ENCODE data around the gene LONP2. TPM values are rescaled to one million over a fixed set of nuclear protein-coding genes. Genes with fewer than 3 reads are reported as not detected.

LONP2 gene
- total and polyA plus RNA-seq, 2 of the 13 experiments (the other 11 are each of a cell fraction or from before 2014, with no cell fraction given), result 39.2 to 63.3 TPM

GRCh38 chr16:48244080-48244862 is at the start of gene LONP2 (continued):
- TF ChIP-seq, protein P1, sequence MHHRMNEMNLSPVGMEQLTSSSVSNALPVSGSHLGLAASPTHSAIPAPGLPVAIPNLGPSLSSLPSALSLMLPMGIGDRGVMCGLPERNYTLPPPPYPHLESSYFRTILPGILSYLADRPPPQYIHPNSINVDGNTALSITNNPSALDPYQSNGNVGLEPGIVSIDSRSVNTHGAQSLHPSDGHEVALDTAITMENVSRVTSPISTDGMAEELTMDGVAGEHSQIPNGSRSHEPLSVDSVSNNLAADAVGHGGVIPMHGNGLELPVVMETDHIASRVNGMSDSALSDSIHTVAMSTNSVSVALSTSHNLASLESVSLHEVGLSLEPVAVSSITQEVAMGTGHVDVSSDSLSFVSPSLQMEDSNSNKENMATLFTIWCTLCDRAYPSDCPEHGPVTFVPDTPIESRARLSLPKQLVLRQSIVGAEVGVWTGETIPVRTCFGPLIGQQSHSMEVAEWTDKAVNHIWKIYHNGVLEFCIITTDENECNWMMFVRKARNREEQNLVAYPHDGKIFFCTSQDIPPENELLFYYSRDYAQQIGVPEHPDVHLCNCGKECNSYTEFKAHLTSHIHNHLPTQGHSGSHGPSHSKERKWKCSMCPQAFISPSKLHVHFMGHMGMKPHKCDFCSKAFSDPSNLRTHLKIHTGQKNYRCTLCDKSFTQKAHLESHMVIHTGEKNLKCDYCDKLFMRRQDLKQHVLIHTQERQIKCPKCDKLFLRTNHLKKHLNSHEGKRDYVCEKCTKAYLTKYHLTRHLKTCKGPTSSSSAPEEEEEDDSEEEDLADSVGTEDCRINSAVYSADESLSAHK (CRISPR knock-in tag; IDR thresholded peaks at IDR 0.05; ENCODE audit: borderline replicate concordance), result no peak
- TF ChIP-seq GLI4 (CRISPR knock-in tag; IDR thresholded peaks at IDR 0.05; ENCODE audit: borderline replicate concordance), result peak; percentile 81; the same call in 1 of the 2 replicates
- peak; percentile 85; the same call in 1 of the 2 replicates for TF ChIP-seq MAF1 (CRISPR knock-in tag; IDR thresholded peaks at IDR 0.05; ENCODE audit: borderline replicate concordance)
- TF ChIP-seq HDAC2 (CRISPR knock-in tag; IDR thresholded peaks at IDR 0.05), result peak; percentile 97
- TF ChIP-seq JDP2 (CRISPR knock-in tag; IDR thresholded peaks at IDR 0.05; ENCODE audit: borderline replicate concordance), result no peak
- TF ChIP-seq MIER3 (CRISPR knock-in tag; IDR thresholded peaks at IDR 0.05; ENCODE audit: borderline replicate concordance), result peak; percentile 98
- TF ChIP-seq TGIF2 (CRISPR knock-in tag; IDR thresholded peaks at IDR 0.05), result peak; percentile 97
- TF ChIP-seq, protein P2, sequence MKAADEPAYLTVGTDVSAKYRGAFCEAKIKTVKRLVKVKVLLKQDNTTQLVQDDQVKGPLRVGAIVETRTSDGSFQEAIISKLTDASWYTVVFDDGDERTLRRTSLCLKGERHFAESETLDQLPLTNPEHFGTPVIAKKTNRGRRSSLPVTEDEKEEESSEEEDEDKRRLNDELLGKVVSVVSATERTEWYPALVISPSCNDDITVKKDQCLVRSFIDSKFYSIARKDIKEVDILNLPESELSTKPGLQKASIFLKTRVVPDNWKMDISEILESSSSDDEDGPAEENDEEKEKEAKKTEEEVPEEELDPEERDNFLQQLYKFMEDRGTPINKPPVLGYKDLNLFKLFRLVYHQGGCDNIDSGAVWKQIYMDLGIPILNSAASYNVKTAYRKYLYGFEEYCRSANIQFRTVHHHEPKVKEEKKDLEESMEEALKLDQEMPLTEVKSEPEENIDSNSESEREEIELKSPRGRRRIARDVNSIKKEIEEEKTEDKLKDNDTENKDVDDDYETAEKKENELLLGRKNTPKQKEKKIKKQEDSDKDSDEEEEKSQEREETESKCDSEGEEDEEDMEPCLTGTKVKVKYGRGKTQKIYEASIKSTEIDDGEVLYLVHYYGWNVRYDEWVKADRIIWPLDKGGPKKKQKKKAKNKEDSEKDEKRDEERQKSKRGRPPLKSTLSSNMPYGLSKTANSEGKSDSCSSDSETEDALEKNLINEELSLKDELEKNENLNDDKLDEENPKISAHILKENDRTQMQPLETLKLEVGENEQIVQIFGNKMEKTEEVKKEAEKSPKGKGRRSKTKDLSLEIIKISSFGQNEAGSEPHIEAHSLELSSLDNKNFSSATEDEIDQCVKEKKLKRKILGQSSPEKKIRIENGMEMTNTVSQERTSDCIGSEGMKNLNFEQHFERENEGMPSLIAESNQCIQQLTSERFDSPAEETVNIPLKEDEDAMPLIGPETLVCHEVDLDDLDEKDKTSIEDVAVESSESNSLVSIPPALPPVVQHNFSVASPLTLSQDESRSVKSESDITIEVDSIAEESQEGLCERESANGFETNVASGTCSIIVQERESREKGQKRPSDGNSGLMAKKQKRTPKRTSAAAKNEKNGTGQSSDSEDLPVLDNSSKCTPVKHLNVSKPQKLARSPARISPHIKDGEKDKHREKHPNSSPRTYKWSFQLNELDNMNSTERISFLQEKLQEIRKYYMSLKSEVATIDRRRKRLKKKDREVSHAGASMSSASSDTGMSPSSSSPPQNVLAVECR (CRISPR knock-in tag; IDR thresholded peaks at IDR 0.05; ENCODE audit: borderline replicate concordance), result peak; percentile 99
- TF ChIP-seq KDM5A (IDR thresholded peaks at IDR 0.05; ENCODE audit: borderline replicate concordance, low read length), result peak; percentile 85; the same call in 1 of the 2 replicates
- no peak for TF ChIP-seq RFX1 (IDR thresholded peaks at IDR 0.05)
- TF ChIP-seq BRD4 (CRISPR knock-in tag; IDR thresholded peaks at IDR 0.05), result peak; percentile 94
- no peak for TF ChIP-seq MBD4 (IDR thresholded peaks at IDR 0.05; ENCODE audit: borderline replicate concordance, low read length)
- no peak for TF ChIP-seq ZNF781 (CRISPR knock-in tag; IDR thresholded peaks at IDR 0.05; ENCODE audit: borderline replicate concordance, not compliant biosample characterization)
- TF ChIP-seq SAFB2 (CRISPR knock-in tag; IDR thresholded peaks at IDR 0.05; ENCODE audit: borderline replicate concordance, low read depth), result peak; percentile 97; the same call in 1 of the 2 replicates
- TF ChIP-seq SIN3B (IDR thresholded peaks at IDR 0.05; ENCODE audit: low read length), result peak; percentile 17; the same call in 1 of the 2 replicates
- TF ChIP-seq, protein P3, sequence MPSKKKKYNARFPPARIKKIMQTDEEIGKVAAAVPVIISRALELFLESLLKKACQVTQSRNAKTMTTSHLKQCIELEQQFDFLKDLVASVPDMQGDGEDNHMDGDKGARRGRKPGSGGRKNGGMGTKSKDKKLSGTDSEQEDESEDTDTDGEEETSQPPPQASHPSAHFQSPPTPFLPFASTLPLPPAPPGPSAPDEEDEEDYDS (CRISPR knock-in tag; IDR thresholded peaks at IDR 0.05), result peak; percentile 76
- TF ChIP-seq KAT8 (CRISPR knock-in tag; IDR thresholded peaks at IDR 0.05), result peak; percentile 98
- peak; percentile 94 for TF ChIP-seq ZNF205 (CRISPR knock-in tag; IDR thresholded peaks at IDR 0.05)
- no peak for TF ChIP-seq ZNF10 (CRISPR knock-in tag; IDR thresholded peaks at IDR 0.05; ENCODE audit: borderline replicate concordance, low read depth)
- peak; percentile 74; the same call in 1 of the 2 replicates for TF ChIP-seq ZSCAN9 (CRISPR knock-in tag; IDR thresholded peaks at IDR 0.05; ENCODE audit: borderline replicate concordance)
